Lower lobe of right lung (tissue), 2 donors: ENCODE measurements around the gene RAB39A. TPM values are rescaled to one million over a fixed set of nuclear protein-coding genes. Genes with fewer than 3 reads are reported as not detected.

Experiments
- ATAC-seq, 2 donors: fragments of 200-7000 bp; cut with Tn5 transposase; one replicate each; pipeline ENCODE4 v1.9.1; 2020 to 2022; ENCODE audit warnings: mild to moderate bottlenecking in 2 of 2, moderate library complexity in 2 of 2
- DNase-seq: peaks from one replicate; pipeline ENCODE4 v3.0.0-alpha.2; 2020
- H3K27ac ChIP-seq: fragments of 200-600 bp; one replicate; pipeline ENCODE4 v1.8.0; 2022
- H3K27me3 ChIP-seq: fragments of 200-600 bp; one replicate; pipeline ENCODE4 v1.8.0; 2022; ENCODE audit warnings: low read depth
- H3K36me3 ChIP-seq: fragments of 200-600 bp; one replicate; pipeline ENCODE4 v1.8.0; 2022; ENCODE audit warnings: mild to moderate bottlenecking
- H3K4me1 ChIP-seq: fragments of 200-600 bp; one replicate; pipeline ENCODE4 v1.8.0; 2022
- H3K4me3 ChIP-seq: fragments of 200-600 bp; one replicate; pipeline ENCODE4 v1.8.0; 2022; ENCODE audit warnings: mild to moderate bottlenecking
- H3K9me3 ChIP-seq: fragments of 200-600 bp; one replicate; pipeline ENCODE4 v1.8.0; 2022
- intact Hi-C: fragments of 100-400 bp; cut with DNase I; formaldehyde crosslinking; loops from one replicate; pipeline ENCODE4 v1.11.0; 2022
- total RNA-seq: library from RNA; stranded (reverse); fragmentation: NEBNext Ultra II Directional; extraction: Animal tissue kit (Norgen Biotek cat#: 25700); gene quantifications from one replicate; pipeline ENCODE4 v1.2.1, GENCODE V29; 2021
- TF ChIP-seq, protein P1 (sequence below): fragments of 200-600 bp; IDR thresholded peaks from one replicate; pipeline ENCODE4 v1.8.0; 2022; ENCODE audit warnings: antibody characterized with exemption, mild to moderate bottlenecking
- donor health status: DM: no; HTN: yes; CAD: no; lungs with severe emphysema.

Gene RAB39A
- total RNA-seq, 1 donor from 2014 or later, result 3.1 TPM

DNA sequence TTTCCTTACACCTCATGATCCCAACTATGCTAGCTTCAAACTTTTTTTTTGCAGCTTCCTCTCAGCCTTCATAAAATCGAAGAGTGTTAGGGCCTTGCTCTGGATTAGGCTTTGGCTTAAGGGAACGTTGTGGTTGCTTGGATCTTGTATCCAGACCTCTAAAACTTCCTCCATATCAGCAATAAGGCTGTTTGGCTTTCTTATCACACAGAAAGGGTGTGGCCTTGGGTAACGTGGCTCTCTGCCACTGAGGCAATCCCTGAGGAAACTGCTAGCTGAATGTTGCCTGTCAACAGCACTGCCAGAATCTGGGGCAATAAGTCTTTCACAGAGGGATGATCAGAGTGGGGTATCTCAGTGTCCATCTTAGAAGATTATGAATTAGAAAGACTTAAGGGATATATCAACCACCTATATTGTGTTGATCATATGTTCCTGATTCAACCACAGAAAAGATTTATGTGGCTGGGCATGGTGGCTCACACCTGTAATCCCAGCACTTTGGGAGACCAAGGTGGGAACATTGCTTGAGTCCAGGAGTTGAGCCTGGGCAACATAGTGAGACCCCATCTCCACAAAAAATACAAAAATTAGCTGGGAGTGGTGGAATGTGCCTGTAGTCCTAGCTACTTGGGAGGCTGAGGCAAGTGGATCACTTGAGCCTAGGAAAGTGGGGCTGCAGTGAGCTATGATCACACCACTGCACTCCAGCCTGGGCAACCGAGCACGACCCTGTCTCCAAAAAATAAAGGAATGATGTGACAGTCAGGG is 67.9 kb downstream of the RAB39A start:
- no peaks in the 10 kb centered on the region for H3K36me3 ChIP-seq
- intact Hi-C loops, result no loop called here
- TF ChIP-seq, protein P1, sequence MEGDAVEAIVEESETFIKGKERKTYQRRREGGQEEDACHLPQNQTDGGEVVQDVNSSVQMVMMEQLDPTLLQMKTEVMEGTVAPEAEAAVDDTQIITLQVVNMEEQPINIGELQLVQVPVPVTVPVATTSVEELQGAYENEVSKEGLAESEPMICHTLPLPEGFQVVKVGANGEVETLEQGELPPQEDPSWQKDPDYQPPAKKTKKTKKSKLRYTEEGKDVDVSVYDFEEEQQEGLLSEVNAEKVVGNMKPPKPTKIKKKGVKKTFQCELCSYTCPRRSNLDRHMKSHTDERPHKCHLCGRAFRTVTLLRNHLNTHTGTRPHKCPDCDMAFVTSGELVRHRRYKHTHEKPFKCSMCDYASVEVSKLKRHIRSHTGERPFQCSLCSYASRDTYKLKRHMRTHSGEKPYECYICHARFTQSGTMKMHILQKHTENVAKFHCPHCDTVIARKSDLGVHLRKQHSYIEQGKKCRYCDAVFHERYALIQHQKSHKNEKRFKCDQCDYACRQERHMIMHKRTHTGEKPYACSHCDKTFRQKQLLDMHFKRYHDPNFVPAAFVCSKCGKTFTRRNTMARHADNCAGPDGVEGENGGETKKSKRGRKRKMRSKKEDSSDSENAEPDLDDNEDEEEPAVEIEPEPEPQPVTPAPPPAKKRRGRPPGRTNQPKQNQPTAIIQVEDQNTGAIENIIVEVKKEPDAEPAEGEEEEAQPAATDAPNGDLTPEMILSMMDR, result no peak
- ATAC-seq (no peak), DNase-seq (no peak)
- no peaks in the 10 kb centered on the region for H3K4me1 ChIP-seq
- H3K27me3 ChIP-seq, result no peaks in the 10 kb centered on the region
- no peaks in the 10 kb centered on the region for H3K9me3 ChIP-seq
- no peak overlapping the region for H3K27ac ChIP-seq
- H3K4me3 ChIP-seq, result no peak overlapping the region

DNA sequence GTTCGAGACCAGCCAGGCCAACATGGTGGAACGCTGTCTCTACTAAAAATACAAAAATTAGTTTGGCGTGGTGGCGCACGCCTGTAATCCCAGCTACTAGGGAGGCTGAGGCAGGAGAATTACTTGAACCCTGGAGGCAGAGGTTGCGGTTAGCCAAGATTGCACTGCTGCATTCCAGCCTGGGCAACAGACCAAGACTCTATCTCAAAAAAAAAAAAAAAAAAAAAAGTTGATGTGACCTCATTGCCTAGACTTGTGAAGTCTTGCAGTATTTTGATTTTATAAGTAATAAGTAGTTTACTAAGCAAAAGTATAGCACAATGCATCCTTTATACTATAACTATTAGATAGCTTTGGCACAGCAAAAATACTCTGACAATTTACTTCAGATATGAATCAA is 70.5 kb downstream of the RAB39A start:
- Histone ChIP-seq H3K36me3 (no peaks in the 10 kb centered on the region), H3K27ac (no peak overlapping the region), H3K4me3 (no peak overlapping the region), H3K27me3 (no peaks in the 10 kb centered on the region), H3K9me3 (no peaks in the 10 kb centered on the region), H3K4me1 (no peaks in the 10 kb centered on the region)
- TF ChIP-seq, protein P1, result no peak
- no peak for ATAC-seq
- intact Hi-C loops, result no loop called here
- no peak for DNase-seq

DNA sequence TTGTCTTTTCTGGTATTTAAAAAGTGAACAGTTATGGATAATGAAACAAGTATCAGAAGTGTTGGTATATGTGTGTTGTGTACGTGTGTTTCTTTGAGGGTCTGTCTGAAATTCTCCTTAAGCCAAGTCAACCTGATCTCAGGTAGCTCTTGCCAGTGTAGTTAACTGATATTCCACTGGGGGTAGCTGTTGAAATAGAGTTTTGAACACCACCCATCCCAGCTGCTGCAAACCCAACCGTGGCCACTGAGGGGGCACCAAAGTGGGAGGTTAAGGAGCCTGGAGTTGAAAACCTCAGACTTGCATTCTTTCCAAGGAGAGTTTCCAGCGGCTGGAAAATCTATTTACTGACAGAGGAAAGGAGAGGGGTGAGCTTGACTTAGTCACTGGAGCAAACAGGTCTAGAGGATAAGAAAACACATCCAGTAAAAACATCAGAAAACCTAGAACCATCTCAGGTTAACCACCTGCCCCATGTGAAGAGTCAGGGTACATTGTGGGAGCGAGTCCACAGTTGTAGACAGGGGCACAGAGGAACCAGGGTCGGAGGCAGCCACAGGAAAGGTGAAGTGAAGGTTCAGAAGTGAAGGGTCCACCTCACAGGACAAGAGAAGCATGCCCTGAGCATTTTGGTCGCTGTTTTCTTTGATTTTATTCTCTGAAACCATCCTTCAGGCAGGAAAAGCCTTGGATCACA is 71.7 kb downstream of the RAB39A start:
- no peaks in the 10 kb centered on the region for H3K27me3 ChIP-seq
- H3K4me1 ChIP-seq, result no peaks in the 10 kb centered on the region
- TF ChIP-seq, protein P1, result peak; percentile 38
- ATAC-seq (peak in 1 of 2 donors; percentile 39), DNase-seq (no peak)
- H3K9me3 ChIP-seq, result no peaks in the 10 kb centered on the region
- no peak overlapping the region for H3K4me3 ChIP-seq
- no peaks in the 10 kb centered on the region for H3K36me3 ChIP-seq
- intact Hi-C loops, result no loop called here
- no peak overlapping the region for H3K27ac ChIP-seq

DNA sequence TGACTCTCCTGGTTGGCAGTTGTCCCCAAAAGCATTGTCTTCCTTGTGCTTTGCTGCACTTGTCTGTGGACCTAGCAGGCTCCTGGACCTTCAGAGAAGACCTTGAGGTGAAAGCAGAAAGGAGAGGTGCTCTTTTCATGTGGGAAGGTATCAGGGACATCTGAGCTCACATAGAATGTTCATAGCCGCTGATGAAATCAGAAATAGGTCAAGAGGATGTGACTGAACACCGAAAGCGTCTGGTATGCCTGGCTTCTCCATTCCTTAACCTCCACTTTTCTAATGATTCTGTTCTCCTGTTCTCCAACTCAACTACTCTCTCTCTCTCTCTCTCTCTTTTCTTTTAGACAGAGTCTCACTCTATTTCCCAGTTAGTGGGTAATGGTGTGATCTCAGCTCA is 74.2 kb downstream of the RAB39A start:
- intact Hi-C loops, result no loop called here
- Histone ChIP-seq H3K36me3 (no peaks in the 10 kb centered on the region), H3K27me3 (no peaks in the 10 kb centered on the region), H3K9me3 (no peaks in the 10 kb centered on the region), H3K27ac (no peak overlapping the region), H3K4me3 (no peak overlapping the region), H3K4me1 (no peaks in the 10 kb centered on the region)
- ATAC-seq, result no peak
- no peak for DNase-seq
- TF ChIP-seq, protein P1, result no peak

DNA sequence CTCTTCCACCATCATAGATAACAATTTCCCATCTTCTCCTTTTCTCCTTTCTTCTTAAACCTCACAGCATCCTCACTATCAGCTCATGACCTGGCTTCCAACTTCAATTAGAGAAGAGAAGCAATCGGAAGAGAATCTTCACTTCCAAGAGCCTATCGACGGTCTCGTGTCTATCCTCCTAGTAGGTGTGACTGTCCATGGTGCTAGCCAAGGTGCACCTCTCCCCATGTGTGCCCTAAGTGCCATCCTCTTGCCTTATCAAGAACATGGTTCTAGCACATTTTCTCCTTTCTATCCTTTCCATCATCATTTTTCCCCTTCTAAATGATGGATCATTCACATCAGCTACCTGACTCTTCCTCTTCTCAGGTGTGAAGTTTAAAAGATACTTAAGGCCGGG is 75.4 kb downstream of the RAB39A start:
- Histone ChIP-seq H3K4me3 (no peak overlapping the region), H3K27ac (no peak overlapping the region), H3K4me1 (no peaks in the 10 kb centered on the region), H3K9me3 (no peaks in the 10 kb centered on the region), H3K36me3 (no peaks in the 10 kb centered on the region), H3K27me3 (no peaks in the 10 kb centered on the region)
- TF ChIP-seq, protein P1, result no peak
- intact Hi-C loops, result no loop called here
- DNase-seq (no peak), ATAC-seq (no peak)
